GM23338 (cell line): Measurements from ENCODE around the gene PPFIBP1. TPM values are rescaled to one million over a fixed set of nuclear protein-coding genes. Genes with fewer than 3 reads are reported as not detected.

ENCODE experiments used
- ATAC-seq: fragments of 200-7000 bp; cut with Tn5 transposase; 3 replicates; pipeline ENCODE4 v1.9.1; 2020
- DNase-seq: peaks from one replicate; pipeline ENCODE4 v3.0.0-alpha.2; 2015; ENCODE audit warnings: low spot score
- H2AFZ ChIP-seq: fragments of 200-600 bp; sonication (generic); 2 replicates; pipeline ENCODE4 v1.8.0; 2016; ENCODE audit warnings: antibody characterized with exemption, mild to moderate bottlenecking, moderate library complexity
- H3F3A ChIP-seq: fragments of 200-600 bp; sonication (generic); replicated peaks from 2 replicates; pipeline ENCODE4 v1.8.0; 2017; ENCODE audit warnings: antibody characterized with exemption, mixed run types, low read depth
- H3K27ac ChIP-seq: fragments of 200-600 bp; sonication (generic); 2 replicates; pipeline ENCODE4 v1.6.1; 2016; ENCODE audit warnings: low read depth
- H3K27me3 ChIP-seq: fragments of 200-600 bp; sonication (generic); 2 replicates; pipeline ENCODE4 v1.8.0; 2016; ENCODE audit warnings: mild to moderate bottlenecking, mixed run types, moderate library complexity; ENCODE audit not compliant: insufficient read depth
- H3K36me3 ChIP-seq: fragments of 200-600 bp; sonication (generic); 2 replicates; pipeline ENCODE4 v1.8.0; 2016; ENCODE audit warnings: mild to moderate bottlenecking; ENCODE audit not compliant: insufficient read depth
- H3K4me1 ChIP-seq: fragments of 200-600 bp; sonication (generic); 2 replicates; pipeline ENCODE4 v1.8.0; 2016; ENCODE audit warnings: mild to moderate bottlenecking, moderate library complexity; ENCODE audit not compliant: insufficient read depth
- H3K4me2 ChIP-seq: fragments of 200-600 bp; sonication (generic); 2 replicates; pipeline ENCODE4 v1.7.1; 2017; ENCODE audit warnings: mixed run types
- H3K4me3 ChIP-seq: fragments of 200-600 bp; sonication (generic); 2 replicates; pipeline ENCODE4 v1.6.1; 2016; ENCODE audit warnings: mixed run types
- H3K79me2 ChIP-seq: fragments of 200-600 bp; sonication (generic); replicated peaks from 2 replicates; pipeline ENCODE4 v1.8.0; 2017; ENCODE audit warnings: mild to moderate bottlenecking; ENCODE audit not compliant: insufficient read depth
- H3K9me2 ChIP-seq: fragments of 200-600 bp; sonication (generic); 2 replicates; pipeline ENCODE4 v1.8.0; 2017; ENCODE audit not compliant: insufficient read depth
- H4K20me1 ChIP-seq: fragments of 200-600 bp; sonication (generic); replicated peaks from 2 replicates; pipeline ENCODE4 v1.8.0; 2017; ENCODE audit warnings: mild to moderate bottlenecking; ENCODE audit not compliant: insufficient read depth
- H3K27ac Mint-ChIP-seq: 2 replicates; pipeline ENCODE4 v1.8.0; 2020; ENCODE audit warnings: inconsistent platforms, mild to moderate bottlenecking, moderate library complexity, mixed read lengths
- H3K27me3 Mint-ChIP-seq: 3 replicates; pipeline ENCODE4 v1.8.0; 2022; ENCODE audit warnings: low read depth, mild to moderate bottlenecking, moderate library complexity, mixed read lengths, inconsistent platforms; ENCODE audit not compliant: insufficient read depth, poor library complexity
- H3K36me3 Mint-ChIP-seq: 3 replicates; pipeline ENCODE4 v1.8.0; 2021; ENCODE audit warnings: low read depth, mild to moderate bottlenecking, inconsistent platforms, moderate library complexity, mixed read lengths
- H3K4me1 Mint-ChIP-seq: 3 replicates; pipeline ENCODE4 v1.8.0; 2020; ENCODE audit warnings: mild to moderate bottlenecking, inconsistent platforms, mixed read lengths
- H3K4me3 Mint-ChIP-seq: 3 replicates; pipeline ENCODE4 v1.8.0; 2021; ENCODE audit warnings: moderate library complexity, mild to moderate bottlenecking, inconsistent platforms, mixed read lengths
- H3K9me3 Mint-ChIP-seq: 3 replicates; pipeline ENCODE4 v1.8.0; 2020; ENCODE audit warnings: moderate library complexity, mild to moderate bottlenecking, inconsistent platforms, mixed read lengths
- JUNB ChIP-seq: IDR thresholded peaks from one replicate; pipeline ENCODE4 v1.6.1; 2016; ENCODE audit warnings: antibody characterized with exemption; ENCODE audit not compliant: unreplicated experiment
- NANOG ChIP-seq: IDR thresholded peaks from 2 replicates; pipeline ENCODE4 v1.6.1; 2016; ENCODE audit warnings: antibody characterized with exemption, borderline replicate concordance
- POLR2AphosphoS5 ChIP-seq: IDR thresholded peaks from 2 replicates; pipeline ENCODE4 v1.6.1; 2016; ENCODE audit warnings: antibody characterized with exemption, low read depth
- STAT1 ChIP-seq: IDR thresholded peaks from one replicate; pipeline ENCODE4 v1.6.1; 2016; ENCODE audit warnings: antibody characterized with exemption; ENCODE audit not compliant: unreplicated experiment
- ZNF114 ChIP-seq: fragments of 250-450 bp; sonication (Bioruptor Pico); IDR thresholded peaks from 2 replicates; pipeline ENCODE4 v1.5.0; 2020; ENCODE audit warnings: mild to moderate bottlenecking, moderate library complexity
- polyA plus RNA-seq: library from polyadenylated mRNA; unstranded; fragments of >200 nt; fragmentation: Nextera tagmentation; extraction: Ambion mirVana; gene quantifications from 2 replicates; pipeline ENCODE4 v1.2.1, GENCODE V29; 2016
- total RNA-seq: library from RNA; depleted of rRNA; stranded (reverse); fragments of >200 nt; shearing (Covaris generic); gene quantifications from 2 replicates; pipeline ENCODE4 v1.2.3, GENCODE V29; 2014
- TF ChIP-seq, protein P1 (sequence below): IDR thresholded peaks from one replicate; pipeline ENCODE4 v1.6.1; 2018; ENCODE audit warnings: antibody characterized with exemption; ENCODE audit not compliant: unreplicated experiment
- TF ChIP-seq, protein P2 (sequence below), 2 experiments: fragments of 200-600 bp in 1 of 2; sonication (generic) in 1 of 2; conservative IDR thresholded peaks; 2 replicates each; pipeline versions ENCODE4 v1.5.1 to v1.6.1; 2016 to 2017; ENCODE audit warnings: antibody characterized with exemption in 2 of 2, low read depth in 2 of 2, mild to moderate bottlenecking in 2 of 2, moderate library complexity in 1 of 2

Gene PPFIBP1
- total and polyA plus RNA-seq, 2 experiments from 2014 or later = 33.2 to 41.9 TPM

DNA sequence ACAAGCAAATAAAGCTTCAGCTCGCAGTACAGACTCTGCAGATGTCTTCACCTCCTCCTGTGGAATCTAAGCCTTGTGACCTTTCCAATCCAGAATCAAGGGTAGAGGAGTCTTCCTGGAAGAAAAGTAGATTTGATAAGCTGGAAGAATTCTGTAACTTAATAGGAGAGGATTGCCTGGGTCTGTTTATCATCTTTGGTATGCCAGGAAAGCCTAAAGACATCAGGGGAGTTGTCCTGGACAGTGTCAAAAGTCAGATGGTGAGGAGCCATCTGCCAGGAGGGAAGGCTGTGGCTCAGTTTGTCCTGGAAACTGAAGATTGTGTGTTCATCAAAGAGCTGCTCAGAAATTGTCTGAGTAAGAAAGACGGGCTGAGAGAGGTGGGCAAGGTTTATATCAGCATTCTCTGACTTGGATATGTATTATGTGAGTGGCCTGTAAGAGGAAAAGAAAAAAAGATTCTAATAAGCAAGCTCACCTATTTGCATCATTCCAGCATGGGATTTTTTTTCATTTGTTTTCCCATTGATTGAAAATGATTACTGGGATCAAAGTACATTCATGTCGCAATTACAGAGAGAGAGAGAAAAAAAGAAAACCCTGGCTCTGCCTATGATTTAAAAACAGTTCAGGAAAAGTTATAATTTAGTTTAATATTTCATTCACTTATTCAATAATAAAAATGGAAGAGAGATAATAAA lies 173.0 kb downstream of the PPFIBP1 start:
- no peaks in the 10 kb centered on the region for H4K20me1 ChIP-seq
- no peak overlapping the region for H3K4me3 Mint-ChIP-seq
- DNase-seq = no peak
- peaks cover 16% of the 10 kb centered on the region; the same call in 1 of the 2 replicates for H3K36me3 ChIP-seq
- H3K27me3 Mint-ChIP-seq = no peaks in the 10 kb centered on the region
- H3K4me1 ChIP-seq = no peaks in the 10 kb centered on the region
- no peak for ATAC-seq
- H3K9me3 Mint-ChIP-seq = no peaks in the 10 kb centered on the region
- H2AFZ ChIP-seq = no peak overlapping the region
- H3K36me3 Mint-ChIP-seq = peaks cover 3% of the 10 kb centered on the region; the same call in 1 of the 3 replicates
- H3K4me1 Mint-ChIP-seq = no peaks in the 10 kb centered on the region
- H3F3A ChIP-seq = no peaks in the 10 kb centered on the region
- no peak overlapping the region for H3K4me2 ChIP-seq
- no peaks in the 10 kb centered on the region for H3K27me3 ChIP-seq
- no peak overlapping the region for H3K27ac ChIP-seq
- TF ChIP-seq NANOG (no peak), JUNB (no peak), ZNF114 (CRISPR knock-in tag) (no peak), POLR2AphosphoS5 (no peak)
- TF ChIP-seq, protein P1, sequence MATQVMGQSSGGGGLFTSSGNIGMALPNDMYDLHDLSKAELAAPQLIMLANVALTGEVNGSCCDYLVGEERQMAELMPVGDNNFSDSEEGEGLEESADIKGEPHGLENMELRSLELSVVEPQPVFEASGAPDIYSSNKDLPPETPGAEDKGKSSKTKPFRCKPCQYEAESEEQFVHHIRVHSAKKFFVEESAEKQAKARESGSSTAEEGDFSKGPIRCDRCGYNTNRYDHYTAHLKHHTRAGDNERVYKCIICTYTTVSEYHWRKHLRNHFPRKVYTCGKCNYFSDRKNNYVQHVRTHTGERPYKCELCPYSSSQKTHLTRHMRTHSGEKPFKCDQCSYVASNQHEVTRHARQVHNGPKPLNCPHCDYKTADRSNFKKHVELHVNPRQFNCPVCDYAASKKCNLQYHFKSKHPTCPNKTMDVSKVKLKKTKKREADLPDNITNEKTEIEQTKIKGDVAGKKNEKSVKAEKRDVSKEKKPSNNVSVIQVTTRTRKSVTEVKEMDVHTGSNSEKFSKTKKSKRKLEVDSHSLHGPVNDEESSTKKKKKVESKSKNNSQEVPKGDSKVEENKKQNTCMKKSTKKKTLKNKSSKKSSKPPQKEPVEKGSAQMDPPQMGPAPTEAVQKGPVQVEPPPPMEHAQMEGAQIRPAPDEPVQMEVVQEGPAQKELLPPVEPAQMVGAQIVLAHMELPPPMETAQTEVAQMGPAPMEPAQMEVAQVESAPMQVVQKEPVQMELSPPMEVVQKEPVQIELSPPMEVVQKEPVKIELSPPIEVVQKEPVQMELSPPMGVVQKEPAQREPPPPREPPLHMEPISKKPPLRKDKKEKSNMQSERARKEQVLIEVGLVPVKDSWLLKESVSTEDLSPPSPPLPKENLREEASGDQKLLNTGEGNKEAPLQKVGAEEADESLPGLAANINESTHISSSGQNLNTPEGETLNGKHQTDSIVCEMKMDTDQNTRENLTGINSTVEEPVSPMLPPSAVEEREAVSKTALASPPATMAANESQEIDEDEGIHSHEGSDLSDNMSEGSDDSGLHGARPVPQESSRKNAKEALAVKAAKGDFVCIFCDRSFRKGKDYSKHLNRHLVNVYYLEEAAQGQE = no peak
- no peaks in the 10 kb centered on the region for H3K79me2 ChIP-seq
- H3K4me3 ChIP-seq = no peak overlapping the region
- H3K9me2 ChIP-seq = no peaks in the 10 kb centered on the region
- no peak overlapping the region for H3K27ac Mint-ChIP-seq

DNA sequence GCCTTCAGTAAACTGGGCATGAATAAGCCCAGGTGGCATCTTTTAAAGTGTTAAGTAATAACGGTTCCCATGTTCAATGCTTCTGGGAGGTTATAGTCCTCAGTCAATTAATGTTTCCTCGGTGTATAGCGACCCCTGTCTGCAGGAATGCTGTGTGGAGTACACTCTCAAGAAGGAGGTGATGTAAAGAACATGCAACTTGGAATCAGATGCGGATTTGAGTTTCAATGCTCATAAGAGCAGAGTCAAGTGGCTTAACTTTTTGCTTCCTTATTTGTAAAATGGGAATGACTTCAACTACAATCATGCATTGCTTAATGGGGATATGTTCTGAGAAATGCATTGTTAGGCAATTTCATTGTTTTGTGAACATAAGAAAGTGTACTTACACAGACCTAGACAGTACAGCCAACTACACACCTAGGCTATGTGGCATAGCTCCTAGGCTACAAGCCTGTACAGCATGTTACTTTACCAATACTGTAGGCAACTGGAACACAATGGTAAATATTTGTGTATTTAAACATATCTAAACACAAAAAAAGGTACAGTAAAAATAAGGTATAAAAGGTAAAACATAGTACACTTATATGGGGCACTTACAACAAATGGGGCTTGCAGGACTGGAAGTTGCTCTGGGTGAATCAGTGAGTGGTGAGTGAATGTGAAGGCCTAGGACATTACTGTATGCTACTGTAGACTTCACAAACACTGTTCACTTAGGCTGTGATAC lies 179.9 kb downstream of the PPFIBP1 start:
- no peaks in the 10 kb centered on the region for H3K4me1 Mint-ChIP-seq
- Histone ChIP-seq H3K4me1 (no peaks in the 10 kb centered on the region), H2AFZ (no peak overlapping the region), H3K4me3 (no peak overlapping the region), H3K4me2 (no peak overlapping the region), H3K27ac (no peak overlapping the region), H3K79me2 (no peaks in the 10 kb centered on the region), H3K36me3 (no peaks in the 10 kb centered on the region), H4K20me1 (no peaks in the 10 kb centered on the region), H3F3A (no peaks in the 10 kb centered on the region), H3K9me2 (no peaks in the 10 kb centered on the region), H3K27me3 (no peaks in the 10 kb centered on the region)
- no peaks in the 10 kb centered on the region for H3K9me3 Mint-ChIP-seq
- DNase-seq (peak; percentile 93), ATAC-seq (peak; percentile 95)
- H3K4me3 Mint-ChIP-seq = no peak overlapping the region
- H3K27ac Mint-ChIP-seq = peak overlapping the region; percentile 62
- TF ChIP-seq STAT1 = no peak
- TF ChIP-seq, protein P2, sequence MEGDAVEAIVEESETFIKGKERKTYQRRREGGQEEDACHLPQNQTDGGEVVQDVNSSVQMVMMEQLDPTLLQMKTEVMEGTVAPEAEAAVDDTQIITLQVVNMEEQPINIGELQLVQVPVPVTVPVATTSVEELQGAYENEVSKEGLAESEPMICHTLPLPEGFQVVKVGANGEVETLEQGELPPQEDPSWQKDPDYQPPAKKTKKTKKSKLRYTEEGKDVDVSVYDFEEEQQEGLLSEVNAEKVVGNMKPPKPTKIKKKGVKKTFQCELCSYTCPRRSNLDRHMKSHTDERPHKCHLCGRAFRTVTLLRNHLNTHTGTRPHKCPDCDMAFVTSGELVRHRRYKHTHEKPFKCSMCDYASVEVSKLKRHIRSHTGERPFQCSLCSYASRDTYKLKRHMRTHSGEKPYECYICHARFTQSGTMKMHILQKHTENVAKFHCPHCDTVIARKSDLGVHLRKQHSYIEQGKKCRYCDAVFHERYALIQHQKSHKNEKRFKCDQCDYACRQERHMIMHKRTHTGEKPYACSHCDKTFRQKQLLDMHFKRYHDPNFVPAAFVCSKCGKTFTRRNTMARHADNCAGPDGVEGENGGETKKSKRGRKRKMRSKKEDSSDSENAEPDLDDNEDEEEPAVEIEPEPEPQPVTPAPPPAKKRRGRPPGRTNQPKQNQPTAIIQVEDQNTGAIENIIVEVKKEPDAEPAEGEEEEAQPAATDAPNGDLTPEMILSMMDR (conservative IDR thresholded peaks at IDR 0.05; ENCODE audit: low read depth in 2 of 2) = peak; percentile 97 to 98
- no peaks in the 10 kb centered on the region for H3K27me3 Mint-ChIP-seq
- no peaks in the 10 kb centered on the region for H3K36me3 Mint-ChIP-seq
